GM19468 (cell line): Measurements from ENCODE around the gene SP5.

Experiments
- ATAC-seq: cut with Tn5 transposase; IDR thresholded peaks from one replicate; pipeline ENCODE4 v1.9.1; 2021; ENCODE audit warnings: mild to moderate bottlenecking, moderate library complexity, moderate number of reproducible peaks; ENCODE audit not compliant: unreplicated experiment; ENCODE audit errors: extremely low read depth

SP5 gene

DNA sequence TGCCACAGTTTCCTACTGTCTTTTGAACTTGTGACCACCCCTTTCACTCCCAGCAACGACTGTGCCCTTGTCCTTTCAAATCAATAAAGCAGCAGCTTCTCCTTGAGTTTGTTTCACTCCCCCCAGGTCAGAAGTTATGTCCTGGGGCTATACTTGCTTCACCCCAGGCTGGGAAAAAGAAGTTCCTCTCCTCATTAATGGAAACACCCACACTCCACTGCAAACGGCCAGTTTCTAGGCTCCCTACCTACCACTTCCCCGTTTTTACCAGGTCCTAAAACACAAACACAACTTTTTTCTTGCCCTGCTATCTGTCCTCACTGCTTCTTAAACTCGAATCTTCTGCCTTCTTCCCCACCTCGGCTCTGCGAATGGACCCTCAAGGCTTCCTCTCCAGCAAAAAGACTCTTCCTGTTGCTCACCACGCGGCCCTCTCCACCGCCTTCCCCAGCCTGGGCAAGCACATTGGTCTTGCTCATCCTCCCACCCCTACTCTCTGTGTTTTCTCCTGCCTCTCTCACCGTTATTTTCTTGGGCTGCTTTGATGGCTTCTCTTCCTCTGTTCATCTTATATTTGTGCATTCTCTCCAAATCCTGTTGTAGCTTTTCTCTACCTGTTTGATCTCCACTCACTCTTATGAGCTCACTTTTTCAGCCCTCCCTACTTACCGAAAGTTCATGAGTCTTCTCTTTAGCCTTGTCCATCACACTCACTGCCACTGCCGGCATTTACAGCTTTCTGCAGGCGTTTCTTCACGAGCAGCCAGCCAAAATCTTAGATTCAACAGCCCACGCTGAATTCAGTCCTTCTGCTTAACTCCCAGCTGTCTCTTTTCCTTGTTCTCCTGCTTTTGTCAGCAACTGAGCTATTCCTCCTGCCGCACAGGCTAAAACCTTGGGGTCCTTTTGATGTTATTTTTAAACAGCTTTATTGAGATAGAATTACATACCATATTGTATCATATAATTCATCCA lies 7.0 kb upstream of the SP5 start:
- no peak for ATAC-seq

DNA sequence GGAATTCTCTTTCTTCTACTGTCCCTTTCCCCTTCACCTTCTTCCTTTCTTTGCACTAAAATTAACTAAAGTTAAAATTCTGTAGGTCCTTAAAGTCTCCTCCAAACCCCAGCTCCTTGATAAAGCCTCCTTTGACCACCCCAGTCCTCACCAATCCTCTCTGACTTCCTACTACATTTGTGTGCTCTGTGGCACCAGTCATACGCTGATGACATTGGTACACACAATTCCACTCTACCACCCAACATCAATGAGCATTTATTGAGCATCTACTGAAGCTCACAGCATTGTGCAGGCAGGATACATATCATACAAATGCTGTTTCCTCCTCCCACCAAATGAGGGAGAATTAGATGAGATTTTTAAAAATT lies 4.5 kb upstream of the SP5 start:
- no peak for ATAC-seq

DNA sequence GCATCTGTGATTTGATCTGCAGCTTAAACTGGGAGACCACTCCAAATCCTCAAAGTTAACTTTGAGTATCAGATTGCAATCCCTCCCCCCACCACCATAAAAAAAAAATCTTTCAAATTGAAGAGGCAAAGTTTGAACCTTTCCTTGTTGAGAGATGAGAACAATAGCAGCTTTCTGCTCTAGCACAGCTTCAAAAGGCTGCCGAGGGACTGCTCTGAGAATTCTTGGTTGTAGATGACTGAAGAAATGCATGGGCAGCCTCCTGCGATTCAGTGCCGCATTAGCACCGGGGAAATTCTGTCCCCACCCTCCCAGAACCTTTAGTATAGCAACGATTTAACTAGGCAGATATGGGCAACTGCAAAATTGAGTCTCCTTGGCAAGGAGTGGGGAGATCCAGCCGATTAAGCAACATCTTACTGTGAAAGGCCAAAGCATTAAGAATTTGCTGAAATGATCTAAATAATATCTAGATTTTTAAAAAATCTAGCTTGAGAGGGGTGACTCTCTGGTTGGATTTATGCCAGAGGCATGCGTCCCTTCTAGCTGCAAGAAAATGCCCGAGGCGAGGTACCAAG lies 3.9 kb upstream of the SP5 start:
- no peak for ATAC-seq

DNA sequence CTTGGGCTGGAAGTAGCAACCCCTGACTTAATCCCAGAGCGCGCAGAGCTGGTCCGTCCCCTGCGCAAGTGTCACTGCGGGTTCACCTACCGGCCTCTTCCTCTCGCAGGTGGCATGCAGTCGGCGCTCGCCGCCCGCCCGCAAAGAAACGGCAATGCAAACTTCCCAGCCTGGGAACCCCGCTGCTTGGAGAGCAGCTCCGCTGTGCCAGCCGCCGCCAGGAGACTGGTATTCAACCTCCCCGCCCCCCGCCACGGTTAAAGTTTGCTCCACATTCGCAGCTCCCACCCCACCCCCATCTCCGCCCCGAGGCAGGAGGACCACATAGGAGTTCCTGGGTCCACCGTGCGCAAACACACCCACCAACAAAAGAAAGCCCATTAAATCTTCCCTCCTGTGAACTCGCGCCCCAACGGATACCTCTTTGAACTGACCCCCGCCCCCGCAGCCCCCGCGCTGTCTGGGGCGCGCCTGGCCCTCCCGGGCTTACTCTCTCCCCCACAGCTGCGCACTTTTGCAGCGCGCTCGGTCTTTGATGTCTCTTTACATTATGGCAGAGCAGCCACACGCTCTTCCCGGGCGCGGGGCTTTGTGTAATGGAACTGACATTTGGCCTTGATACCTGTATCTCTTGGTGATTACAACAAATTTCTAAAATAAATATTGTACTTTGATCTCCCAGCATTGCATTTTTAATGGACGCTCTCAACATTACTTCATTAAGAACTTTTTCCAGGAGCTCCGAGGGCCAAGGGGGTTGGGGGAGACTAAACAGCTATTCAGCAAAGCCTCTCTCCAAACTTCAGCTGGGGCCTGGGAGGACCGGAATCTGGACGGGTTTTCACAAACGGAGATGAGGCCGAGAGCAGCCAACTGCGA lies 3.1 kb upstream of the SP5 start:
- ATAC-seq, result no peak

DNA sequence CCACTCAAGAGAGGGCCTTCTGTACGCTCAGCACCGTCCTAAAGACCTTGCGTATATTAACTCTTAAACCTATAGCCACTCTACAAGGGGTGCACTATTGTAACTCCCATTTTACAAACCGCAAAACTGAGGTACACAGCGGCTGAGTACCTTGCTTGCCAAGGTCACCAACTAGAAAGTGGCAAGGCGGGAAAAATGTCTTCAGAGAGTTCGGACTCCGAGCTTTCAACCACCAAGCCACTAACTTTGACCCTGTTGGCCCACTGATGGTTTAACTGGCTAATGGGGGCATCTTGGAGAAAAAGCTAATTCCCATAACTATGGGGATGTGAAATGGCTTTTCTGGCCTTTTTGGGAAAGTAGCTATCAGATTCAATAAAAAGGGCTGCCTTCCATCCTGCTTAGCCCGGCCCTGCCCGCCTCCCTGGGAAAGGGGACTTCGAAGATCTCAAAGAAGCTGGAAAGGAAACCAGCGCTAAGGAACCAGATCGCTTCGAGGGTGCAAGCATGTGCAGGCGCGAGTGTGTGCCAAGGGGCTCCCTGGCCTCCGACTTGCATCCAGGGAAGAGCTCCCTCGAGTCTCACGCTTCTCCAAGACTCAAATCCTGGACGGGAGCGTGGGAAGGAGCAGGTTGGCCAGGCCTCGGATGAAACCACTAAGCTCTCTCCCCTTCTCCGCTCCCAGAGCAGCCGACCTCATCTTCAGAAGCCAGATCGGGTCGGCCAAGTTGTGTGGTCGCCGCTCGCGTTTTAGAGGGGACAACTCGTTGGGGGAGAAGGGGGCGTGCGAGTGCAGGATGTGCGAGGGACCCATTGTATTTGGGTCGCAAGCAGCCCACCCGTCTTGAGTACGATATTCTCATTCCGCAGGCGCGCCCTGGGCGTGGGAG lies 2.2 kb upstream of the SP5 start:
- no peak for ATAC-seq

DNA sequence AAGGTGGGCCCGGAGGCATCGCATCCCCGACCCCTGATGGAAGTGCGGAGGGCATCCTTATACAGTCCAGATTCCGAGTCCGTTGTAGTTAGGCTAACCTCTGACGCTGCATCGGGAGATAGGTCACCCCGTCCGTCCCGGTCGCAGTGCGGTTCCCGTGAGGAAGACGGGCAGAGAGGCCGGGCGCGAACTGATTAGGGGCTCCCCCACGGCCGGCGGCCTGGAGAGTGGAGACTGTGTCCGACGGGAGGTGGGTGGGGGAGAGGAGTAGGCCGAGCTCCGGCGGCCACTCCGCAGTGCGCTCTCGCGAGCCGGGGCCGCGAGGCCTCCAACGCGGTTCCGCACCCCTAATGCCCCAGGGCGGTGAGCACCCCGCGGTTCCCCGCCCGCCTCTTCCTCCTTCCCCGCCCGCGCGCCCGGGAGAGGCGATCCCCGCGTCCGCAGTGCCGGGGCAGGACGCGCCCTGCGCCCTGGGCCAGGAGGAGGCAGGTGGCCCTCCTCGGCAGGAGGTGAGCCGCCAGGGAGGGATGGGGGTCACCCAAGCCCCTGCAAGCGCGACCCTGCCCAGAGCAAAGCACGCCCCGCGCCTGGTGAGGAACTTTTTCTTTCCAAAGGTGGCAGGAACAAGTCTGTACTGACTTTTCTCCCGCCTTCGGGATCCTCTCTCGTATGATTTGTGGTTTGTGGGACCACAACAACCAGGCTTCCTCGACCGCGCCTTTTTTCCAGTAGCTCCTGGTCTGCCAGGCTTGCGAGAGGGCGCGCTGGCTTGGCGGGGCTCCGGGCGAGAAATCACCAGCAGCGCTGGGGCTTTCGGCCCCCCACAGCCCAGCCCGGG lies 1.4 kb upstream of the SP5 start:
- no peak for ATAC-seq

DNA sequence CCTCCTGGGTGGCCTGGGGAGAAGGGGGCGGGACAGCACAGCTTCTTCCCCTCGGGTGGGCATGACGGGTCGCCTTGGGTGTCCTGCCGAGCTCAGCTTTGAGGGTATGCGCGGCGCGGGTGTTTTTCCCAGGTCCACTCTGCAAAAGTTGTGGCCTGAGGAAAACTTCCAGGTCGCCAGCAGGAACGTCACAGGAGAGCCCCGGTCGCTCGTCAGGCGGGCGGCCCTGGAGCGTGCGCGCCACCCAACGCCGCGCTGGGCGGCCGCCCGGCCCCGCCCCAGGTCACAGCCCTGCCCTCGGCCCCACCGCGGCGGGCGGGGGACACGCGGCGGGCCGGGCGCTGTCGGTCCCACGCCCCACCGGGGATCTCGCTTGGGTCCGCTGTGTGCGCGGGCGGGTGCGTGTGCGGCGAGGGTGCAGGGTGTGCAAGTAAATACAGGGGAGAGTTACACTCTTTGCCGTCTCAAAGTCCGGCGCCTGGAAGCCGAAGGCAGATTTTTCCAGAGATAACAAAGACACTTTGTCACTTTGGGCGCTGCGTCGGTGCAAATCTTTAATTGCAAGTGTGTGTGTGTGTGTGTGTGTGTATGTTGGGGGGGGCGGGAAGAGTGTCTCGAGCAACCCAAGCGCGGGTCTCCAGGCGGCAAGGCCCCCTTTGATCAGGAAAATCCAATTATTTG lies 616 bp upstream of the SP5 start:
- ATAC-seq, result no peak

DNA sequence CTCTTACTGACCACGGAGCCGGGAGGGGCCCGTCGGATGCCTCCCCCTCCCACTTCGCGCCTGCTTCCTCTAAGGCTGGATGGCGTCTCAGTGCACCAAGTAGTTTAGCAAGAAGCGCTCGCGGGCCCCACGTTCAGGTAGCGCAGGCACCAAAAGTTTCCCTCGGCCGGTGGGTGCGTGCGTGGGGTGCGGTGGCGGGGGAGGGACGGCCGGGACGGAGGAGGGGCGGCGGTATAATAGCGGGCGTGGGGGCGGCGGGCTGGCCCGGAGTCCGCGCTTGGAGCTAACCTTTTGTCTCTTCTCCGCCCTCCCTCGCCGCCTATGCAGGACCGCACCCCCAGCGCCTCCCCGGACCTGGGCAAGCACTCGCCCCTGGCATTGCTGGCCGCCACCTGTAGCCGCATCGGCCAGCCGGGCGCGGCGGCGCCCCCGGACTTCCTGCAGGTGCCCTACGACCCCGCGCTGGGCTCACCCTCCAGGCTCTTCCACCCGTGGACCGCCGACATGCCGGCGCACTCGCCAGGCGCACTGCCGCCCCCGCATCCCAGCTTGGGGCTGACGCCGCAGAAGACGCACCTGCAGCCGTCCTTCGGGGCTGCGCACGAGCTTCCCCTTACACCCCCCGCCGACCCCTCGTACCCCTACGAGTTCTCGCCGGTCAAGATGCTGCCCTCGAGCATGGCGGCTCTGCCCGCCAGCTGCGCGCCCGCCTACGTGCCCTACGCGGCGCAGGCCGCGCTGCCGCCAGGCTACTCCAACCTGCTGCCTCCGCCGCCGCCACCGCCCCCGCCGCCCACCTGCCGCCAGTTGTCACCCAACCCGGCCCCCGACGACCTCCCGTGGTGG lies 1.0 kb downstream of the SP5 start:
- ATAC-seq, result no peak

DNA sequence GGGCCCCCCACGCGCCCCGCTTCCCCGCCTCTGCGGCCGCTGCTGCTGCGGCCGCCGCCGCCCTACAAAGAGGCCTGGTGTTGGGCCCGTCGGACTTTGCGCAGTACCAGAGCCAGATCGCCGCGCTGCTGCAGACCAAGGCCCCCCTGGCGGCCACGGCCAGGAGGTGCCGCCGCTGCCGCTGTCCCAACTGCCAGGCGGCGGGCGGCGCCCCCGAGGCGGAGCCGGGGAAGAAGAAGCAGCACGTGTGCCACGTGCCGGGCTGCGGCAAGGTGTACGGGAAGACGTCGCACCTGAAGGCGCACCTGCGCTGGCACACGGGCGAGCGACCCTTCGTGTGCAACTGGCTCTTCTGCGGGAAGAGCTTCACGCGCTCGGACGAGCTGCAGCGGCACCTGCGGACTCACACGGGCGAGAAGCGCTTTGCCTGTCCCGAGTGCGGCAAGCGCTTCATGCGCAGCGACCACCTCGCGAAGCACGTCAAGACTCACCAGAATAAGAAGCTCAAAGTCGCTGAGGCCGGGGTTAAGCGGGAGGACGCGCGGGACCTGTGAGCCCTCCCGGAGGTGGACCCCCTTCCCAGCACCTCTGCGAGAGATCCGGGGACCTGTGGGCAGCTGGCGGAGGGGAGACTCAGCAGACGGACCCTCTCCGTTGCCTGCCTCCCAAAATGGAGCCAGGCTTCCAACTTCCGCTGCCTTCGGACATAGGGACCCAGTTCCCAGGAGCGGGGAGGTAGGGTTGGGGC lies 1.9 kb downstream of the SP5 start:
- ATAC-seq, result no peak

DNA sequence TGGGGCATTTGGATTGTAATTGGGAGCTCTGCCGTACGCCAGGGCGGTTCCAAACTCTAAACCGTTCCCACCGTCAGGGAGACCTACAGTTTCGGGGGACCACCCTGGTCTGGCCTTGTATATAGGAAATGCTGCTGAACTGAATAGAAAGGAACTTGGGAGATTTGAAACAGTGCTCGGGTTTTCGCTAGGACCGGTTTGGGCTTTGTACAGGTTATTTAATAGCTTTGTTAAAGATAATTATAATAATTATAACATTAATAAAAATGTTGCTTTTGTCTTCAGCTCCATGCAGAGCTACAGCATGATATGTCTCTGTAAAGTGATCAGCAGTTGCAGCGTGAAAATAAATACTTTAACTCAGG lies 2.4 kb downstream of the SP5 start:
- ATAC-seq, result no peak

DNA sequence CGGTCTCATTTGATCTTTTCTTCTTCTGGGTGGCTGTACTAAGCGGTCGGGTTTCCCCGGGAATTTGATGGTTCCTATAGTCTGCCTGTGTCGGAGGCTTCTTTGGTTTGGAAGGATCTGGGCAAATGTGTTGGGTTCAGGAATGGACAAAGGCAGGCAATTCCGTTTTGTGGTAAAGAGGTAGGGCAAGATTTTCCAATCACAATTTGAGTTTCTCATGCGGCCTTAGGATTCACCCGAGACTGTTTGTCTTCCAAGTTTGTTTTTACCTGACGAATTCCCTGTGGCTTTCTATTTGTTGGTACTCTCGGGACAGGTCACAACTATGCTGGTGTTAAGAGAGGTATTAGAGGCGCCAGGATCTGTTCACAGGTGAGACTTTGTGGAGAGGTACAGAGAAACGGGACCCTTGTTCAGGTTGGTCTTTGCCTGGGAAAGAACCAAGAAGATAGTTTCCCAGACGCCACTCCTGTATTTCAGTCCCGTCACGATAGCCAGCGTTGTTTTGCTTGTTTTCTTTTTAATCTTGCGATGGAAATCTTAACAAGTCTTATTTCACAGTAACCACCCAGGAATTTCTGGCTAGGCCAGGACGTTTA lies 3.0 kb downstream of the SP5 start:
- ATAC-seq, result no peak

DNA sequence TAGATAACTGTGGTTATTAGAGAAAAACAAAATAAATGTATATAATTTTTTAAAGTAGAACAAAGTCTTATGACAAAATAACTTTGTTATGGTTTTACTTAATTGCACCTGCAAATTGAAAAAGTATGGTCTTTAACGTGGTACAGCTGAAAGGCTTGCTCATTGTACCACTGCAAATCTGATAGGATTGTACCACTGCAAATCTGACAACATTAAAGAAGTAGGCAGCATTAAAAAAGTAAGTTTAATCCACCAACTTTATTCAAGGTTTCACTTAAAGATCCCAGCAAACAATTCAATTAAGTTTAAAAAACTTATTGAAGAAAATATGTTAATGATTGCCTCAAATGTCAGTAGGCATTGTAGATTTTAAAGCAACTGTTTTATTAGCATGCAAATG lies 4.7 kb downstream of the SP5 start:
- ATAC-seq, result no peak

DNA sequence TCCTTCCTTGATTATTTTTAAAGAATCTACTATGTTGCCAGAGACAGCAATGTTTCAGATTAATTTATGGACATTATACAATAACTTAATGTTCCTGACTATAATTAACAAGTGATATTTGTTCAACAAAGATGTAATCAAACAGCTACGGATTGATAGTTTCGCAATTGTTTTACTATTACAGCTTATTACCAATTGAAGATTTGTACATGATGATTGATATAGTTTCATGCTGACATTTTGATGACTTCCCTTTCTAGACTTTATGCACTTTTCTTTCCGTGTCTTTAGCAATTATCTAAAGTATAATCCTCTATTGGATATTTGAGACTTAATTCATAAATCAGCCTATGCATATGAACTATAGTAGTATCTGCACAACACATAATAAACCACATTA lies 6.5 kb downstream of the SP5 start:
- ATAC-seq, result no peak

DNA sequence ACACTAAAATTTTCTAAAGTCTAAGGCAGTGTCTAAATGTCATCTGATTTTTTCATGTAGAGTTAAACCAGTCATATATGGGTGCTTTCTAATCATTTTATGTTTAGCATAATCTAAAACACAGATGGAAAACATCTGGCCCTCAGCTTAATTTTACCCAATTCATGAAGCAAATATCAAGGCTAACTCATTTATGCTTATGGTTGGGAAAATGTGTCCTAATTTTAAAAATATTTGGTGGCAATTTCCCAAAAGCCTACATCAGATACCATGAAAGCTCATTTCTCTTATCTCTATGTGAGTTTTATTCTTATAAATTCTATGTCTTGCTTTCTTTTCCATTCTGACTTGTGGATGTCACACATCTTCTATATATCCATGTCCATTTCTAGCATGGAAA lies 7.2 kb downstream of the SP5 start:
- no peak for ATAC-seq

DNA sequence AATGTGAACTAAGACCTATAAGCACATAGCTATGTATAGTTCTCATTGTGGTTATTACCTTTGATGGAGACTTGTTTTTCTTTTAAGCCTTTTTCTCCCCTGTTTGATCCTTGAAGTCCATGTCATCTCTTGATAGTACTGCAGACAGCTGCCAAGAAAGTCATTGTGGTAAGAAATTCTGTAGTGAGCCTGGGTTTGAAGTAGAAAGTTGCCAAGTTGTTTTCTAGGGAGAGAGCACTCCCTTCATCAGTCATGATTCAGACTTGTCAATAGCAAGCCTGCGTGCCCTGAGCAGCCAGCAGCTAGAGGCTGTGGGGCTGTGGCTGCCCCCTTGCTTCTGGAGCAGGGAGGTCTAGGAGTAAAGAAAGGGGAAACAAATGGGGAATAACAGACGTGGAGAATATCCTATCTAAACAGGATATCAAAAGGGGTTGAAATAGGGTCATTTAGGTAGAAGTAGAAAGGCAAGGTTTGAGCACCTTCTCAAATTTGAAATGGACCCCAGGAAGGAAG lies 8.4 kb downstream of the SP5 start:
- no peak for ATAC-seq

DNA sequence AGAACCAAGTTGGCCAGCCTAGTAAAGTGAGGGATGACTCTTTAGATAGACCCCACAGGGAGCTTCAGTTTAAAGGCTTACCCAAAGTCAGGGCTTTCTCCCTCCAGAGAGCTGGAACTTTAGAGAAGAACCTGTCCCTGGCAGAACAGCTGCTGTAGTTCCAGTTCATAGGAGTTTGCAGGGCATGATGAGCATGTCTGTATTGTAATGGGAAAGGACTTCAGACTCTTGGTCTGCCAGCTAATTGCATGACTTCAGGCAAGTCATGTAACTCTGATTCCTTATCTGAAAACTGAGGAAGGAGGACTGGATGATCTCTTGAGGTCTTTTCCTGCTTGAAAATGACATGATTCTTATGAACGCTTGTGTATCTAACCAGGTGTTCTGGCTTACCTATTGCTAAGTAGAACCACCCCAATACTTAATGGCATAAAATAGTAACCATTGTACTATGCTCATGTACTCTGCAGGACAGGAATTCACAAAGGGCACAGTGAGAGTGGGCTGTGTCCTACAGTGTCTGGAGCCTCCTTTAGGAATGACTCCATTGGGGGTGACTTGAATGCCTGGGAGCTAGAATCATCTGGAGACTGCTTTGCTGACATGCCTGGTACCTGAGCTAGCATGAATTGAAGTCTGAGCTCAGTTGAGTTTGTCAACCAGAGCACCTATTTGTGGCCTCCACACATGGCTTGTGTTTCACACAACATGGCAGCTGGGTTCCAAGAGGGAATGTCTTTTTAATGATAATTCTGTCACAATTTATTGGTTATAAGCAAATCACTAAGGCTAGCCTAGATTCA lies 18.9 kb downstream of the SP5 start:
- no peak for ATAC-seq
